Activated gamma-delta T cell (primary cell): ENCODE data around the gene MED22.
"Not testable (repeated sequence)": the region's sequence is repeated elsewhere in the genome, so short reads cannot be mapped to it uniquely, and the experiment has no call there.

Source experiments
- DNase-seq: peaks from one replicate; lab custom pipeline; 2025; lab: John Stamatoyannopoulos, UW

The MED22 gene

GRCh38 chr9:133335924-133336811 is 11.8 kb downstream of the MED22 start, which contains the start of gene SURF6:
SURF6 (minus strand) TSS chr9:133336188; CDS start chr9:133336132, 56 bp downstream.
- peak; percentile 95 for DNase-seq

GRCh38 chr9:133334888-133335287 is 13.0 kb downstream of the MED22 start:
- not testable (repeated sequence) for DNase-seq

- DNase-seq: no peak
Measured at GRCh38 chr9:133334161-133334560, 13.8 kb downstream of the MED22 start.

GRCh38 chr9:133333566-133333965 is 14.4 kb downstream of the MED22 start:
- no peak for DNase-seq

GRCh38 chr9:133333011-133333410 is 14.9 kb downstream of the MED22 start:
- no peak for DNase-seq

GRCh38 chr9:133332381-133332730 is 15.6 kb downstream of the MED22 start:
- DNase-seq: no peak

- no peak for DNase-seq
Measured at GRCh38 chr9:133331641-133332380, 16.1 kb downstream of the MED22 start.

- no peak for DNase-seq
Measured at GRCh38 chr9:133331221-133331620, 16.7 kb downstream of the MED22 start.

- not testable (repeated sequence) for DNase-seq
Measured at GRCh38 chr9:133329306-133330156, 18.4 kb downstream of the MED22 start.

- DNase-seq: no peak
Measured at GRCh38 chr9:133327834-133328484, 20.0 kb downstream of the MED22 start.

- DNase-seq: not testable (repeated sequence)
Measured at GRCh38 chr9:133327021-133327420, 20.9 kb downstream of the MED22 start.

GRCh38 chr9:133323991-133324703 is 23.8 kb downstream of the MED22 start:
- no peak for DNase-seq

- DNase-seq: no peak
Measured at GRCh38 chr9:133323211-133323610, 24.7 kb downstream of the MED22 start.

- no peak for DNase-seq
Measured at GRCh38 chr9:133322701-133323100, 25.2 kb downstream of the MED22 start.

- no peak for DNase-seq
Measured at GRCh38 chr9:133321411-133321935, 26.5 kb downstream of the MED22 start.

GRCh38 chr9:133320421-133320881 is 27.5 kb downstream of the MED22 start:
- no peak for DNase-seq

- not testable (repeated sequence) for DNase-seq
Measured at GRCh38 chr9:133317551-133317950, 30.4 kb downstream of the MED22 start.

- DNase-seq: no peak
Measured at GRCh38 chr9:133315997-133316396, 31.9 kb downstream of the MED22 start.

GRCh38 chr9:133309608-133310007 is 38.3 kb downstream of the MED22 start:
- DNase-seq: no peak

GRCh38 chr9:133307301-133307700 is 40.6 kb downstream of the MED22 start:
- DNase-seq: no peak
